CD4-positive, alpha-beta T cell (primary cell): ENCODE results near the gene PIEZO1. TPM values are rescaled to one million over a fixed set of nuclear protein-coding genes. Genes with fewer than 3 reads are reported as not detected.

ENCODE experiments used
- ATAC-seq: fragments of 200-7000 bp; cut with Tn5 transposase; one replicate; pipeline ENCODE4 v1.10.0; 2022; ENCODE audit warnings: mild to moderate bottlenecking; ENCODE audit not compliant: poor library complexity
- CTCF ChIA-PET: fragments of 350-600 bp; sonication (Branson Sonifier 250); formaldehyde crosslinking; loops from one replicate; lab custom pipeline; 2021; ENCODE audit warnings: antibody characterized with exemption, inconsistent platforms; lab: Charles Lee
- POLR2A ChIA-PET: fragments of 350-600 bp; sonication (Branson Sonifier 250); formaldehyde crosslinking; loops from one replicate; lab custom pipeline; 2021; ENCODE audit warnings: antibody characterized with exemption, inconsistent platforms; lab: Charles Lee
- DNase-seq, 14 experiments: peaks; one replicate each; pipeline ENCODE4 v3.0.0-alpha.2; 2013 to 2020; ENCODE audit warnings: mixed read lengths in 2 of 14
- H3K27ac ChIP-seq, 2 donors: one replicate each; pipeline versions ENCODE4 v1.5.1 to v1.7.0; 2013; ENCODE audit warnings: low read length in 2 of 2, low read depth in 1 of 2, mild to moderate bottlenecking in 1 of 2
- H3K27me3 ChIP-seq, 2 experiments: 1 replicate in 1 of 2; 2 replicates in 1 of 2; pipeline versions ENCODE4 v1.6.1 to v1.7.0; 2013; ENCODE audit warnings: low read length in 2 of 2, control low read depth in 1 of 2, mild to moderate bottlenecking in 1 of 2, moderate library complexity in 1 of 2; ENCODE audit not compliant: insufficient read depth in 2 of 2, control insufficient read depth in 1 of 2
- H3K36me3 ChIP-seq: one replicate; pipeline ENCODE4 v1.6.1; 2013; ENCODE audit warnings: low read length, control low read depth; ENCODE audit not compliant: insufficient read depth
- H3K4me1 ChIP-seq: one replicate; pipeline ENCODE4 v1.6.1; 2013; ENCODE audit warnings: low read length, control low read depth; ENCODE audit not compliant: insufficient read depth
- H3K4me3 ChIP-seq: one replicate; pipeline ENCODE4 v1.5.1; 2013; ENCODE audit warnings: mild to moderate bottlenecking, low read length, moderate library complexity
- H3K9me3 ChIP-seq, 2 experiments: 1 replicate in 1 of 2; 2 replicates in 1 of 2; pipeline versions ENCODE4 v1.6.1 to v1.7.0; 2013; ENCODE audit warnings: low read length in 2 of 2, mild to moderate bottlenecking in 2 of 2, control low read depth in 1 of 2, moderate library complexity in 1 of 2; ENCODE audit not compliant: control insufficient read depth in 1 of 2, insufficient read depth in 1 of 2
- H3K27ac Mint-ChIP-seq: one replicate; pipeline ENCODE4 v1.8.0; 2020; ENCODE audit warnings: mixed read lengths
- H3K27me3 Mint-ChIP-seq: one replicate; pipeline ENCODE4 v1.8.0; 2021; ENCODE audit warnings: mixed read lengths
- H3K36me3 Mint-ChIP-seq: one replicate; pipeline ENCODE4 v1.8.0; 2021; ENCODE audit warnings: low read depth, mixed read lengths
- H3K4me1 Mint-ChIP-seq: one replicate; pipeline ENCODE4 v1.8.0; 2021; ENCODE audit warnings: low read depth, mixed read lengths
- H3K4me3 Mint-ChIP-seq: one replicate; pipeline ENCODE4 v1.8.0; 2020; ENCODE audit warnings: mild to moderate bottlenecking, mixed read lengths
- H3K9me3 Mint-ChIP-seq: one replicate; pipeline ENCODE4 v1.8.0; 2020; ENCODE audit warnings: mixed read lengths
- intact Hi-C, 2 experiments: fragments of 100-400 bp; cut with DNase I in 1 of 2; cut with micrococcal nuclease in 1 of 2; formaldehyde crosslinking; loops; one replicate each; pipeline versions ENCODE4 v1.15.1 to v1.9.0; 2023 to 2025; cut with DNase I, micrococcal nuclease
- total RNA-seq, 174 experiments: library from RNA in 2 of 174; stranded (reverse) in 2 of 174; gene quantifications; one replicate each; pipeline ENCODE4 v1.2.3 and lab custom pipeline; 2021 to 2026
- TF ChIP-seq, protein P1 (sequence below): fragments of 200-600 bp; IDR thresholded peaks from one replicate; pipeline ENCODE4 v1.8.0; 2022; ENCODE audit warnings: antibody characterized with exemption, mild to moderate bottlenecking

The PIEZO1 gene
- total RNA-seq, 2 experiments from 2014 or later: 142 to 146 TPM

DNA sequence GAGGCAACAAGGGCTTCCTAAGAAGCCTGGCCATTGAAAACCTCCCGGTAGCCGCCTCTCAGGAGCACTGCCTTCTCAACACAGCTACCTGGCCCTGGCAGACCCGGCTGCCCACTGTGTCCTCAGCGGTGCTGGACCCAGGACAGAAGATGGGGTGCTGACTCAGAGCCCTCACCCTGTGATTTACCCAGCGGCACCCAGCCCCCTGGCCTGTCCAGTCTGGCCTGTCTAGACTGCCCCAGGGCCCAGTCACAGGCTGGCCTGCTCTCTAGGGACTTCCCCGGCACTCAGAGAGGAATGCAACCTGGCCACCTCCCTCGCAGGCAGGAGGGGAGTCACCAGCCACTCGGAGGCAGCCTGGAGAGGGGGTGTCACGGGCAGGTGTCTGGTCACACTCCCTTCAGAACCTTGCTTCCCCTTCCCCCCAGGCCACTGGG lies 20.1 kb downstream of the PIEZO1 start:
- H3K27me3 ChIP-seq: no peaks in the 10 kb centered on the region
- Mint-ChIP-seq H3K4me1 (peaks cover 9% of the 10 kb centered on the region), H3K27ac (no peak overlapping the region), H3K27me3 (no peaks in the 10 kb centered on the region), H3K4me3 (no peak overlapping the region), H3K36me3 (no peaks in the 10 kb centered on the region), H3K9me3 (no peaks in the 10 kb centered on the region)
- no peak overlapping the region for H3K27ac ChIP-seq
- intact Hi-C loops: no loop called here
- peaks cover 26% of the 10 kb centered on the region for H3K36me3 ChIP-seq
- DNase-seq (no peak), ATAC-seq (no peak)
- ChIA-PET POLR2A (interaction anchor here (0.9 kb wide), 1 partner anchor 16 kb away, joined by 3 read pairs; no protein-coding TSS in a partner anchor), CTCF (no interaction called here)
- TF ChIP-seq, protein P1, sequence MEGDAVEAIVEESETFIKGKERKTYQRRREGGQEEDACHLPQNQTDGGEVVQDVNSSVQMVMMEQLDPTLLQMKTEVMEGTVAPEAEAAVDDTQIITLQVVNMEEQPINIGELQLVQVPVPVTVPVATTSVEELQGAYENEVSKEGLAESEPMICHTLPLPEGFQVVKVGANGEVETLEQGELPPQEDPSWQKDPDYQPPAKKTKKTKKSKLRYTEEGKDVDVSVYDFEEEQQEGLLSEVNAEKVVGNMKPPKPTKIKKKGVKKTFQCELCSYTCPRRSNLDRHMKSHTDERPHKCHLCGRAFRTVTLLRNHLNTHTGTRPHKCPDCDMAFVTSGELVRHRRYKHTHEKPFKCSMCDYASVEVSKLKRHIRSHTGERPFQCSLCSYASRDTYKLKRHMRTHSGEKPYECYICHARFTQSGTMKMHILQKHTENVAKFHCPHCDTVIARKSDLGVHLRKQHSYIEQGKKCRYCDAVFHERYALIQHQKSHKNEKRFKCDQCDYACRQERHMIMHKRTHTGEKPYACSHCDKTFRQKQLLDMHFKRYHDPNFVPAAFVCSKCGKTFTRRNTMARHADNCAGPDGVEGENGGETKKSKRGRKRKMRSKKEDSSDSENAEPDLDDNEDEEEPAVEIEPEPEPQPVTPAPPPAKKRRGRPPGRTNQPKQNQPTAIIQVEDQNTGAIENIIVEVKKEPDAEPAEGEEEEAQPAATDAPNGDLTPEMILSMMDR: no peak
- H3K9me3 ChIP-seq: no peaks in the 10 kb centered on the region
- H3K4me3 ChIP-seq: no peak overlapping the region
- peaks cover 87% of the 10 kb centered on the region for H3K4me1 ChIP-seq

GRCh38 chr16:88764080-88764479 lies 20.9 kb downstream of the PIEZO1 start:
- ChIA-PET POLR2A (interaction anchor here (1.5 kb wide), 1 partner anchor 62 kb away, joined by 4 read pairs; no protein-coding TSS in a partner anchor), CTCF (no interaction called here)

DNA sequence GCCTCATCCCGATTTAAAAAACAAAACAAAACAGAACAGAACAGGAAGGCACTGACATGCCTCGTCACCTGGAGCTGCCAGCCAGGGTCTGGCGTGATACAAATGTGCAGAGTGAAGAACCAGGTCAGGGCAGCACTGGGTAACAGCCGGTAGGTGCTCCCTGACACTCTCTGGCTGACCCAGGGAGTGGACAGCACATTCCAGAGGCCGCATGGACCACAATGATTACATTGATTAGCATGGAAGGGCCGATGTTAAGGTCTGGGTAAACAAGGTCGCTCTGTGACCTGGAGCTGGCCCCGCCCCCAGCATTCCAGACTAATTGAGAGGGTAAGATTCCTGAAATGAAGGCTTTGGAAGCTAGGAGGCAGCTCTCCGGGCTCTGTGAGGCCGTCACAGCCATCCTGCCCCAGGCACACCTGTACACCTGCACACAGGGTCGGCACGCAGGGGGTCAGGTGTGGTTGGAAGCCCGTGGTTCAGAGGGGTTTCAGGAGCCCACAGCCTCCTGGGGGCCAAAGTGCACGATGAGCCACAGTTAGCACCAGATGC lies 21.4 kb downstream of the PIEZO1 start:
- intact Hi-C loops: no loop called here
- CTCF ChIA-PET: no interaction called here
- H3K4me1 Mint-ChIP-seq: peaks cover 19% of the 10 kb centered on the region
- H3K27ac Mint-ChIP-seq: no peak overlapping the region
- no peak overlapping the region for H3K4me3 Mint-ChIP-seq
- Histone ChIP-seq H3K36me3 (peaks cover 20% of the 10 kb centered on the region), H3K9me3 (peaks cover 0 to 6% of the 10 kb centered on the region in 2 experiments), H3K4me3 (no peak overlapping the region), H3K27me3 (no peaks in the 10 kb centered on the region), H3K27ac (no peak overlapping the region), H3K4me1 (peaks cover 87% of the 10 kb centered on the region)
- DNase-seq (no peak), ATAC-seq (no peak)
- TF ChIP-seq, protein P1: no peak
- no peaks in the 10 kb centered on the region for H3K9me3 Mint-ChIP-seq
- POLR2A ChIA-PET: interaction anchor here (1.5 kb wide), 1 partner anchor 61 kb away, joined by 4 read pairs; no protein-coding TSS in a partner anchor
- H3K27me3 Mint-ChIP-seq: no peaks in the 10 kb centered on the region
- H3K36me3 Mint-ChIP-seq: peaks cover 5% of the 10 kb centered on the region

More at GRCh38 chr16:88764080-88764479, 20.9 kb downstream of the PIEZO1 start:
- Histone ChIP-seq H3K4me3 (no peak overlapping the region), H3K27me3 (no peaks in the 10 kb centered on the region), H3K9me3 (peaks cover 0 to 2% of the 10 kb centered on the region in 2 experiments), H3K4me1 (peaks cover 87% of the 10 kb centered on the region), H3K36me3 (peaks cover 20% of the 10 kb centered on the region), H3K27ac (no peak overlapping the region)
- Mint-ChIP-seq H3K4me1 (peaks cover 14% of the 10 kb centered on the region), H3K27me3 (no peaks in the 10 kb centered on the region), H3K9me3 (no peaks in the 10 kb centered on the region), H3K4me3 (no peak overlapping the region), H3K36me3 (peaks cover 5% of the 10 kb centered on the region), H3K27ac (no peak overlapping the region)
- intact Hi-C loops: no loop called here
- TF ChIP-seq, protein P1: no peak
- DNase-seq (no peak), ATAC-seq (no peak)
